ENCODE data around the gene UVRAG. TPM values are rescaled to one million over a fixed set of nuclear protein-coding genes. Genes with fewer than 3 reads are reported as not detected.
"Not testable (repeated sequence)": the region's sequence is repeated elsewhere in the genome, so short reads cannot be mapped to it uniquely, and the experiment has no call there.

UVRAG gene
- total RNA-seq, 3 donors from 2014 or later, result 43.3 to 73.0 (median 48.9) TPM

- Histone ChIP-seq H3K27ac (no peak overlapping the region), H3K36me3 (no peaks in the 10 kb centered on the region), H3K4me3 (no peak overlapping the region), H3K27me3 (no peaks in the 10 kb centered on the region), H3K4me1 (peaks cover 0 to 5% of the 10 kb centered on the region in 2 donors), H3K9me3 (peaks cover 0 to 4% of the 10 kb centered on the region in 2 donors)
- intact Hi-C loops (cut with DNase I; ENCODE audit: low total_unique reads), result no loop called here
- TF ChIP-seq POLR2A (IDR thresholded peaks at IDR 0.05), result no peak
- no peak for TF ChIP-seq POLR2AphosphoS5 (IDR thresholded peaks at IDR 0.05)
- TF ChIP-seq CTCF (IDR thresholded peaks at IDR 0.05), result no peak
- no peak for DNase-seq (ENCODE audit: low spot score in 2 of 2)
These were observed 154.8 kb downstream of the UVRAG start for GRCh38 chr11:75969626-75970308.

- H3K27me3 ChIP-seq; intact Hi-C loops (cut with DNase I; ENCODE audit: low total_unique reads); H3K9me3 ChIP-seq; H3K36me3 ChIP-seq; H3K4me1 ChIP-seq; H3K27ac ChIP-seq; DNase-seq (ENCODE audit: low spot score in 2 of 2); H3K4me3 ChIP-seq: not testable (repeated sequence)
These were observed 158.7 kb downstream of the UVRAG start for GRCh38 chr11:75973710-75974109.

GRCh38 chr11:75979075-75979474, 164.1 kb downstream of the UVRAG start:
- H3K36me3 ChIP-seq; DNase-seq (ENCODE audit: low spot score in 2 of 2); H3K27me3 ChIP-seq; intact Hi-C loops (cut with DNase I; ENCODE audit: low total_unique reads); H3K27ac ChIP-seq; H3K4me1 ChIP-seq; H3K4me3 ChIP-seq; H3K9me3 ChIP-seq: not testable (repeated sequence)

GRCh38 chr11:75979479-75980027, 164.5 kb downstream of the UVRAG start:
- intact Hi-C loops (cut with DNase I; ENCODE audit: low total_unique reads); H3K9me3 ChIP-seq; H3K27ac ChIP-seq; DNase-seq (ENCODE audit: low spot score in 2 of 2); H3K27me3 ChIP-seq; H3K4me1 ChIP-seq; H3K4me3 ChIP-seq; H3K36me3 ChIP-seq: not testable (repeated sequence)

GRCh38 chr11:75980031-75980430, 165.0 kb downstream of the UVRAG start:
- Histone ChIP-seq H3K27ac (no peak overlapping the region), H3K9me3 (no peaks in the 10 kb centered on the region), H3K4me3 (no peak overlapping the region), H3K27me3 (no peaks in the 10 kb centered on the region), H3K36me3 (no peaks in the 10 kb centered on the region), H3K4me1 (no peaks in the 10 kb centered on the region)
- no peak for TF ChIP-seq POLR2A (IDR thresholded peaks at IDR 0.05)
- TF ChIP-seq POLR2AphosphoS5 (IDR thresholded peaks at IDR 0.05), result no peak
- no peak for TF ChIP-seq CTCF (IDR thresholded peaks at IDR 0.05)
- no peak for DNase-seq (ENCODE audit: low spot score in 2 of 2)
- intact Hi-C loops (cut with DNase I; ENCODE audit: low total_unique reads), result no loop called here

GRCh38 chr11:75981546-75981945, 166.5 kb downstream of the UVRAG start:
- TF ChIP-seq POLR2A (IDR thresholded peaks at IDR 0.05), result no peak
- no peak for TF ChIP-seq CTCF (IDR thresholded peaks at IDR 0.05)
- no peak for TF ChIP-seq POLR2AphosphoS5 (IDR thresholded peaks at IDR 0.05)
- Histone ChIP-seq H3K9me3 (no peaks in the 10 kb centered on the region), H3K27ac (no peak overlapping the region)

More at GRCh38 chr11:75981546-75981945, 166.5 kb downstream of the UVRAG start:
- no peaks in the 10 kb centered on the region for H3K4me1 ChIP-seq
- no peak for DNase-seq (ENCODE audit: low spot score in 2 of 2)
- H3K36me3 ChIP-seq, result no peaks in the 10 kb centered on the region
- H3K4me3 ChIP-seq, result no peak overlapping the region
- intact Hi-C loops (cut with DNase I; ENCODE audit: low total_unique reads), result no loop called here
- no peaks in the 10 kb centered on the region for H3K27me3 ChIP-seq
